NCI-H2227 (cell line): ENCODE results near the gene PRRT4.
A peak's percentile ranks its signal among the peaks of the same experiment; 100 is the strongest.

ENCODE experiments used
- DNase-seq: peaks from one replicate; lab custom pipeline; 2025; ENCODE audit not compliant: unreplicated experiment; lab: John Stamatoyannopoulos, UW

The PRRT4 gene

GRCh38 chr7:128350708-128351295, 10.7 kb downstream of the PRRT4 start:
- DNase-seq: no peak

- no peak for DNase-seq
Observed at GRCh38 chr7:128349466-128349825, 12.0 kb downstream of the PRRT4 start.

- peak; percentile 60 for DNase-seq
Observed at GRCh38 chr7:128347647-128348097, 13.8 kb downstream of the PRRT4 start.

GRCh38 chr7:128344431-128344774, 17.1 kb downstream of the PRRT4 start:
- no peak for DNase-seq

- peak; percentile 96 for DNase-seq
Observed at GRCh38 chr7:128343554-128344430, 17.7 kb downstream of the PRRT4 start, which contains the start of gene RBM28. Gene RBM28 (minus strand): TSS chr7:128343908. CDS start chr7:128343793, 115 bp downstream.

GRCh38 chr7:128341733-128342132, 19.8 kb downstream of the PRRT4 start:
- DNase-seq: no peak

- DNase-seq: no peak
Observed at GRCh38 chr7:128335730-128336129, 25.8 kb downstream of the PRRT4 start.

- no peak for DNase-seq
Observed at GRCh38 chr7:128324368-128324680, 37.2 kb downstream of the PRRT4 start.

GRCh38 chr7:128323459-128324367, 37.8 kb downstream of the PRRT4 start:
- DNase-seq: no peak

GRCh38 chr7:128323040-128323439, 38.5 kb downstream of the PRRT4 start:
- DNase-seq: no peak

GRCh38 chr7:128322040-128322643, 39.3 kb downstream of the PRRT4 start:
- DNase-seq: peak; percentile 50

GRCh38 chr7:128321044-128321422, 40.5 kb downstream of the PRRT4 start:
- no peak for DNase-seq

GRCh38 chr7:128318691-128319090, 42.8 kb downstream of the PRRT4 start:
- no peak for DNase-seq

- no peak for DNase-seq
Observed at GRCh38 chr7:128311013-128311412, 50.5 kb downstream of the PRRT4 start.

- no peak for DNase-seq
Observed at GRCh38 chr7:128310499-128310898, 51.0 kb downstream of the PRRT4 start.

GRCh38 chr7:128309976-128310375, 51.5 kb downstream of the PRRT4 start:
- DNase-seq: peak; percentile 59

GRCh38 chr7:128309124-128309523, 52.4 kb downstream of the PRRT4 start:
- no peak for DNase-seq

GRCh38 chr7:128307061-128307460, 54.4 kb downstream of the PRRT4 start:
- DNase-seq: no peak

GRCh38 chr7:128304212-128304611, 57.3 kb downstream of the PRRT4 start:
- no peak for DNase-seq

GRCh38 chr7:128303643-128304042, 57.8 kb downstream of the PRRT4 start:
- DNase-seq: no peak

GRCh38 chr7:128303133-128303532, 58.4 kb downstream of the PRRT4 start:
- no peak for DNase-seq
